ENCODE measurements around the gene FUT9.

Gene FUT9

DNA sequence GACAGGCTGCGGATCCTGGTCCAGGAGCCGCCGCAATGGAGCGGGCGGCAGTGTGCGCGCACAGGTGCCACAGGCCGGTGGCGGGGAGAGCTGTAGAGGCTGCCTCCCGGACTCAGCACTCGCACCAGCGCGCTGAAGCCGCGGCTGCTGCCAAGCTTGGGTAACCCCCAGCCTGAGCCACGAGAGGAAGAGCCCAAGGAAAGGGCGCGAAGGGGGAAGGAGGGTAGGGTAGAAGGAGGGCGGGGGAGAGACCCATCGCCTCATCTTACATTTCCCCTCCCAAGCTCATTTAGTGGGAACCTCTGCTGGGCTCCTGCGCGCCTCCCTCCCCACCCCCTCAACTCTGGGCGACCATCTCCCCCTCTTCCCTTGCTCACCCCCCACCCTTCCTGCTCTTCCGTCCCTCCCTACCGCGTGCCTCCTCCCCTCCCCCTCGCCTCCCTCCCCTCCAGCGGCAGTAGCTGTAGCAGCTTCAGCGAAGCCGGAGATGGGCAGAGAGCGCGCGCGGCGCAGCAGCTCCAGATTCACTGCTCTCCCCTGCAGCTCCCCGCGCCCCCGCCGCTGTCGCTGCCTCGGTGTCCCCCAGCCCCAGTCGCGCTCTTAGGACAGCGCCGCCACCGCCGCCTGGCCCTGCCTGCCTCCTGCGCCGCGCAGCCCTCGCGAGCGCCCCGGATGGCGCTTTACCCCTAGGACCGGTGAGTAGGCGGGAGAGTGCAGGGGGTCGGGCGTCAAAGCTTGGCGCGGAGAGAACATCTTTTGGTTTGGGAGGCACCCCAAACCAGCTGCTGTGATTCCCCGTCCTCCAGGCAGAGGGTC, at the start of gene FUT9:
TSS of gene FUT9 (plus strand) at position 457 of the 816 bp plus-strand sequence. CDS start 187,182 bp downstream, outside the sequence.
- DNase-seq: no peak

DNA sequence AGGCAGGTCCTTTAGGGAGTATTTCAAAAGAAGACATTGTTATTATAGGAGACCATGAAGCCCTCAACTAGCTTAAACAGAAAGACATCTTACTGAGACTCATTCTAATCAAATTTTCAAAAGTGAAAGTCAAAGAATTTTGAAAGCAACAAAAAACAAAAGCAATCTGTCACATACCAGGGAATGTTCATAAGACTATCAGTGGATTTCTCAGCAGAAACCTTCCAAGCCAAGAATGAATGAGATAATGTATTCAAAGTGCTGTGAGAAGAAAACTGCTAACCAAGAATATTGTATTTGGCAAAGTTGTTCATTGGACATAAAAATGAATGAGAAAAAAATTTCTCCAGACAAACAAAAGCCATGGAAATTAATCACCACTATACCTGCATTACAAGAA, 48.2 kb upstream of the FUT9 start:
- no peak for DNase-seq

GRCh38 chr6:95973976-95974375, 41.8 kb upstream of the FUT9 start:
- no peak for DNase-seq

DNA sequence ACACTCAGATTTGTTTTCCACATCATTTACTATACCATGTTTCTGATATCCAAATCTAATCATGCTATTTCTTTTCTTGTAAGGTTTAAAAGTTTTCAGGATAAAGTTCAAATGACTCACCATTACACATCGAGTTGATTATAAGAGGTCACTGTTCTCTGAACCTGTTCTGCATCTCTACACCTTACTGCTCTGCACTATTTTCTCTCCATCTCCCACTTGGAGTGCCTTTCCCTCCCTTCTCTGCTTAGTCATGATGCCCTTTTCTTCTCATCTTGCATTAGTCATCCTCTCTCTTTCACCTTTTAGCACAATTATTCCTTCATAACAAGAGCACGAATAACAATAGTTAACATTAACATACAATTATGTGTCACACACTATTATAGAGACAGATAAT, 37.5 kb upstream of the FUT9 start:
- no peak for DNase-seq

GRCh38 chr6:95991906-95992305, 23.9 kb upstream of the FUT9 start:
- no peak for DNase-seq

GRCh38 chr6:95994151-95994550, 21.6 kb upstream of the FUT9 start:
- no peak for DNase-seq

GRCh38 chr6:95998133-95998532, 17.6 kb upstream of the FUT9 start:
- no peak for DNase-seq

- DNase-seq: no peak
Observed at GRCh38 chr6:96001891-96002575, 13.7 kb upstream of the FUT9 start.

DNA sequence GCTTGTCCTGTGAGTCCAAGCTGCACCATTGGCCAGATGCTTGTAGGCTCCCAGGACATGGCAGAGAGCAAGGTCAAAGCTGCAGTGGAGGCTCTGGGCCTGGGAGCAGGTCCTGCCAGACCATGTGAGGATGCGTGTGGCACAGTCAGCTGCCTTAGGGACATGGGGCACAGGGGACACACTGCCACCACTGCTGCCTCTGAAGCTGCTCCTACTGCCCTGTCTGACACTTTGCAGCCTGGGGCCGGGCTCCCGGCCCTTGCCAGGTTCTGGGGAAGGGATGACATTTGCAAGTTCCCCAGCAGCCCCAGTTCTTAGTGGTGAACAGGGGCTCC, 13.2 kb upstream of the FUT9 start:
- no peak for DNase-seq

DNA sequence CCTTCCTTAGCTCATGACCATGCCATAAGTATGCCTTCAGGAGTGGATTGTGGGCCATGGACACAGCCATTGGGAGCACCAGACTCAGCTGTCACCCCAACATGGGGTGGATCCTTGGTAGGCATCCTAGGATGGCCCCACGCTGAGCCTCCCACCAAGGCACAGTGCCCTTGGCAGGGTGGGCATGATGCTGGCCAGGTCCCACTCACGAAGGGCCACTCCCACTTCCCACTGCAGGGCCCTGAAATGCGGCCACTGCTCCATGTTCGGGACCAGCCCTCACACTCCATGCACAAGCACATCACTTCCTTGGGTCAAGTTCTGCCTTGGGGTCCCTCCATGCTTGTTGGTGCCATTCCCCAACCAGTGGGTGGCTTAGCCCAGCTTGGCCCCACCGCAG, 12.9 kb upstream of the FUT9 start:
- DNase-seq: no peak

- DNase-seq: no peak
Observed at GRCh38 chr6:96007663-96008062, 8.1 kb upstream of the FUT9 start.

DNA sequence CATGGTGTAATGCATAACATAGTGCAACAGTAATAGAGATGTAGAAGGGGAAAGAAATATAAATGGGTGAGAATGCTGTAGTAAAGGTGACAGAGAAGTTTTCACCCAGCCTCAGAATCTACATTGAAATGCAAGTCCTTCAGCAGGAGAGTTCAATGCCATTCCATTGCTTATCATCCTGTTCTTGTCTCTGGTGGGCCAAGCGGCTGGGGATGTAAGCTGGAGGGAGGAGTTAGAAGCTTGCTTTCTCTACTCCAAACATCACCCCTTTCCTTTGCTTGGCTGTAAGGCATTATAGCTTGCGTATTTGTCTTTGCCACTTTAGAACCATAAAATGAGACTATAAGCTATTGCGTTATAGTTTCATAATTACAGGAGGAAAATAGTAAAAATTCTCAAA, 2.2 kb upstream of the FUT9 start:
- no peak for DNase-seq

- DNase-seq: no peak
Observed at GRCh38 chr6:96014846-96015517, 792 bp upstream of the FUT9 start.

DNA sequence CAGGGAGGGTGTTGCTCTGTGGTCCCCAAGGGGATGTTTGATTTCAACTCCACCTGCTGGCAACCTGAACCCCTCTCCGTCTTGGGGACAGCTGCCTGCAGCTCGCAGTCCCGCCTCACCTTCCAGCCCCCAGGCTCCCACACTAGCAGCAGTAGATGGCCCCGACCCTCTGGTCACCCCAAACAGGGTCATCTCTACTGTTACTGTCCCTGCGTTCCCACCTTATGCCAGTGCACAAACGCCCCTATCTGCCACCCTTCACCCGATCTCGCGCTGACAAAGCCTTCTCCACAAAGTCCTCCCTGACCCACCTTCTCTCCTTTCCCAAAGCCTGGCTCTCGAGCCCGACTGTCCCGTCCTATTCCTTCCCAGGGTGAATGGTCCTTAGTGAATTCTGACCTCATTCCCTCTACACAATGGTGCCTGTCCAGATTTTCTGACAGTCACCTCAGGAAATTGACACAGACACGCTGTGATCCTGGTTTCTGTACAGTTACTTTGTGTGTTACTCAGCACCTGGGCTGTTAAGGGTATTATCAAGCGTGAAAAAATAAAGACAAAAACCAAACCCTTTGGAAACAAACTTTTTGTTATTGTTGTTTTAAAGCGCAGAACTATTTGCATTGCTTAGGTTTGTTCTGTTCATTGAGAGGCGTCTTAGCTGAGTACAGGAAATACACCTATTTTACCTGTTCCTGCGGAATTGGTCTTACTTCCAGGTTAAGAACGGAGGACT, 728 bp downstream of the FUT9 start:
- DNase-seq: no peak

DNA sequence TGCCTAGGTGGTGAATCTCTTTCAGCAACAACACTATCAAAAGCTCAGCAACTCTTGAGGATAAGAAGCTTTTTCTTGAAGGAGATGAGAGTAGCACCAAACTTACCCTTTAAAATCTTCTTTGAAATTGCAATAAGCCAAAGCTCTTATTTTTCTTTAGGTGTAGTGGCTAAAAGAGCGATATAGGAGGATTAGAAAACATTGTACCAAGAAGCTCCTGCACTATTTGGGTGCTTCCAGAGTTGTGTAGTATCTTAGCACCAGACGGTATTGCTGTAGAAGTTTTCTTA, 1.2 kb downstream of the FUT9 start:
- DNase-seq: no peak

DNA sequence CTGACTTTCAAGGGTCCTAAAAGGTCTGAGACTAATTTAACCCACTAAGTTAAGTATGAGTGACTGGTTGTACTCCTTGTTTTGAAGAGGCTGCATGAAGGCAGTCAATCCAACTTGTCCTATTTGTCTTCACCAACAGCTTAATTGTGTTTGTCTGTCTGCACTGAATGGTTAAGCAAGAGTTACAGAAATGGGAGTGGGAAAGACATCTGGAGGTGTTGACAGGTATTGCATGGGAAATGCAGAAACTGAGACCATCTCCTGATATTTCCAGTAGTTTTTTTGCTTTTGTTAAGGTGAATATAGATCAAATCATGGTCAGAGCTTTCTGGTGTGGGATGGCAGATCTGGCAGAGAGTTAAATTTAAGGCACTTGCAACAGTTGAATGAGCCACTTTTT, 6.5 kb downstream of the FUT9 start:
- DNase-seq: no peak

DNA sequence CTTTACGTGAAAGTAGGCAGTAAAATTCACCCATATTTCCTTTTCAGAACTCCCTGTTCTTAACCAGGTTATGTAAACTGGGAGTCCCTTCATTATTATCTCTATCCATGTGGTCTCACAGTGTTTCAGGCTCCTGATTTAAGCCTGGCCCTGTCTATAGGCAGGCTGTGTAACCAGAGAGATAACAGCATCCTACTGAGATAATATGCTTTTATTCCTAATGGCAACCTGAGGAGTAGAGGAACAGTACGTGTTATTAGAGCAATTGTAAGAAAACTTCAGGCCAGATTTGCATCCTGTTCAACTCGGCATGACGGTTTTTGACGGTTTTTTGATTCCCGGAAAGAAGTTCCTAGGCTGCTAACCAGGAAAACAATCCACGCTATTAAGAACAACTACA, 16.9 kb downstream of the FUT9 start:
- DNase-seq: no peak

DNA sequence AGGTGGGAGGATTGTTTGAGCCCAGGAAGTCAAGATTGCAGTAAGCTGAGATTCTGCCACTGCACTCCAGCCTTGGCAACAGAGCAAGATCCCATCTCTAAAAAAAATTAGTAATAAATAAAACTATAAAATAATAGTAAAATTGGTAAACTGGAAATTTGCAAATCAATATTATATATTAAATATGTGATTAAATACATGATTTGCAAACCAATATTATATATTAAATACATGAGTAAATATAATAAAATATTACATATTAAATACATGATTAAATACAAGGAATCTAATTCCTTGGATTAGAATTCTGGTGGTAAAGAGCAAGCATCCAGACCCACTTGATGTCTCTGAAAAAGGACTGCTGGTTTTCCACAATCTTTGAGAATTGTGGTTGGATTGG, 35.8 kb downstream of the FUT9 start:
- DNase-seq: no peak

- DNase-seq: no peak
Observed at GRCh38 chr6:96058082-96058481, 42.3 kb downstream of the FUT9 start.

- DNase-seq: no peak
Observed at GRCh38 chr6:96059586-96059985, 43.8 kb downstream of the FUT9 start.

- DNase-seq: no peak
Observed at GRCh38 chr6:96060249-96060648, 44.5 kb downstream of the FUT9 start.

DNA sequence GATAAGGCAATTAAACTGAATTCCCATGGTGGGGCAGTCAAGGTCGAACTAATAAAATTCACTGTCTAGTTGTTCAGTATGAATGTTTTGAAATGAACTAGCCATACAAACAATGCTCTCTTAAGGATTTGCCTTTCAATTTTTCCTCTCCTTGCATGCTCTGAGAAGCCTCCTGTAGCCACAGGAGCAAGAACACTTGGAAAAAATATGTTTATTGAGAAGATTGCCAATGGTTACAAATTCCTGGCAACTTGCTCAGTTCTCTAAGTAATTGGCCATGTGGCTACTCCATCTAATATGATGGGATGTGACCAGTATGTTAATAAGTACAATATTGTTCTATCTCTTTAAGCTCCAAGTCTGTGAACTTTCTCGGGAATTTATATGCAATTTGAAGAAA, 49.4 kb downstream of the FUT9 start:
- no peak for DNase-seq

- no peak for DNase-seq
Observed at GRCh38 chr6:96066376-96066775, 50.6 kb downstream of the FUT9 start.

DNA sequence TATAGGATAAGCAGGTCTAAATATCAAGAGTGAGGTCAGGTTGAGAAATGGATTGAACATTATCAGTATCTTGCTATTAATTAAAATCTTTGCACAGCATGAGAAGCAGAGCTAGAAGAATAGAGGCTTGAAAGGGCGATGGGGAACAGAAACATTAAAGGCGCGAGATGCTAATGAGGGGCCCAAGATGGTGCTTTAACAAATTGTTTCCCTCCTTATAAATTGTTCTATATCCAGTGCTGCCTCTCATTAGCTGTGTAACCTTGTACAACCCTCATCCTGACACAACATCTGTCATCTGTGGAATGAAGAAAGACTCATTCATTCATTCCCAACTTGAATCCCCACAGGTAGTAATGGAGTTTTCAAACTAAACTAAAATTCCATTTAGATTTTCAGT, 57.8 kb downstream of the FUT9 start:
- no peak for DNase-seq
